Measurements from ENCODE around the gene ENOX2. TPM values are rescaled to one million over a fixed set of nuclear protein-coding genes. Genes with fewer than 3 reads are reported as not detected.

The ENOX2 gene
- total and polyA plus RNA-seq, 8 donors: 2.6 to 12.1 (median 7.3) TPM

GRCh38 chrX:130746077-130746476 lies 156.9 kb downstream of the ENOX2 start:
- Histone ChIP-seq H3K4me1 (no peaks in the 10 kb centered on the region), H3K27me3 (no peaks in the 10 kb centered on the region), H3K9me3 (no peaks in the 10 kb centered on the region), H3K4me3 (no peak overlapping the region), H3K36me3 (no peaks in the 10 kb centered on the region), H3K27ac (no peak overlapping the region)
- intact Hi-C loops (cut with DNase I; ENCODE audit: low total_unique reads): no loop called here
- 59 to 88% (median 84%) methylated on average over 3 of the region's 3 CpGs for WGBS, 5 donors
- DNase-seq: no peak
- TF ChIP-seq EP300 (IDR thresholded peaks at IDR 0.05): no peak

- TF ChIP-seq POLR2AphosphoS5 (IDR thresholded peaks at IDR 0.05): no peak
- no peak for TF ChIP-seq POLR2A (IDR thresholded peaks at IDR 0.05)
- TF ChIP-seq CTCF (IDR thresholded peaks at IDR 0.05): no peak
- TF ChIP-seq EP300 (IDR thresholded peaks at IDR 0.05): no peak
- H3K9me3 ChIP-seq: no peaks in the 10 kb centered on the region
- H3K4me3 ChIP-seq: no peak overlapping the region
- no peak overlapping the region for H3K27ac ChIP-seq
- no peaks in the 10 kb centered on the region for H3K27me3 ChIP-seq
- no peaks in the 10 kb centered on the region for H3K36me3 ChIP-seq
- intact Hi-C loops (cut with DNase I; ENCODE audit: low total_unique reads): no loop called here
- no peak for DNase-seq
- 56 to 77% (median 69%) methylated on average over 4 of the region's 4 CpGs for WGBS, 5 donors
- no peaks in the 10 kb centered on the region for H3K4me1 ChIP-seq
These were observed 161.4 kb downstream of the ENOX2 start for GRCh38 chrX:130741584-130741983.

GRCh38 chrX:130741151-130741550 lies 161.9 kb downstream of the ENOX2 start:
- TF ChIP-seq CTCF (IDR thresholded peaks at IDR 0.05) (no peak), POLR2AphosphoS5 (IDR thresholded peaks at IDR 0.05) (no peak), POLR2A (IDR thresholded peaks at IDR 0.05) (no peak), EP300 (IDR thresholded peaks at IDR 0.05) (no peak)
- Histone ChIP-seq H3K27ac (no peak overlapping the region), H3K4me3 (no peak overlapping the region), H3K36me3 (no peaks in the 10 kb centered on the region), H3K4me1 (no peaks in the 10 kb centered on the region), H3K27me3 (no peaks in the 10 kb centered on the region), H3K9me3 (no peaks in the 10 kb centered on the region)
- 63 to 90% (median 83%) methylated on average over 3 of the region's 3 CpGs for WGBS, 5 donors
- intact Hi-C loops (cut with DNase I; ENCODE audit: low total_unique reads): no loop called here
- DNase-seq: no peak

- Histone ChIP-seq H3K9me3 (no peaks in the 10 kb centered on the region), H3K36me3 (no peaks in the 10 kb centered on the region), H3K4me1 (no peaks in the 10 kb centered on the region), H3K4me3 (no peak overlapping the region), H3K27ac (no peak overlapping the region), H3K27me3 (no peaks in the 10 kb centered on the region)
- WGBS, 5 donors: 76 to 86% (median 82%) methylated on average over 5 of the region's 5 CpGs
- TF ChIP-seq POLR2AphosphoS5 (IDR thresholded peaks at IDR 0.05): no peak
- no peak for TF ChIP-seq EP300 (IDR thresholded peaks at IDR 0.05)
- no peak for TF ChIP-seq POLR2A (IDR thresholded peaks at IDR 0.05)
- TF ChIP-seq CTCF (IDR thresholded peaks at IDR 0.05): no peak
- intact Hi-C loops (cut with DNase I; ENCODE audit: low total_unique reads): no loop called here
- no peak for DNase-seq
These were observed 164.3 kb downstream of the ENOX2 start for GRCh38 chrX:130738638-130739195.

- H3K9me3 ChIP-seq: peaks cover 0 to 12% (median 7%) of the 10 kb centered on the region in 4 donors
- no peak overlapping the region for H3K27ac ChIP-seq
- no peaks in the 10 kb centered on the region for H3K36me3 ChIP-seq
- no peak overlapping the region for H3K4me3 ChIP-seq
- intact Hi-C loops (cut with DNase I; ENCODE audit: low total_unique reads): no loop called here
- TF ChIP-seq EP300 (IDR thresholded peaks at IDR 0.05) (no peak), POLR2A (IDR thresholded peaks at IDR 0.05) (no peak), POLR2AphosphoS5 (IDR thresholded peaks at IDR 0.05) (no peak), CTCF (IDR thresholded peaks at IDR 0.05) (no peak)
- no peaks in the 10 kb centered on the region for H3K4me1 ChIP-seq
- no peak for DNase-seq
- no peaks in the 10 kb centered on the region for H3K27me3 ChIP-seq
These were observed 168.3 kb downstream of the ENOX2 start for GRCh38 chrX:130734713-130735112.

Data from stomach (tissue), 9 donors.